IPS DF 19.7 (cell line): Measurements from ENCODE around the gene ARPC3.
"Not testable (repeated sequence)": the region's sequence is repeated elsewhere in the genome, so short reads cannot be mapped to it uniquely, and the experiment has no call there.

Experiments
- DNase-seq: peaks from one replicate; pipeline ENCODE4 v3.0.0-alpha.2; 2013; ENCODE audit warnings: low read depth, low spot score

The ARPC3 gene

DNA sequence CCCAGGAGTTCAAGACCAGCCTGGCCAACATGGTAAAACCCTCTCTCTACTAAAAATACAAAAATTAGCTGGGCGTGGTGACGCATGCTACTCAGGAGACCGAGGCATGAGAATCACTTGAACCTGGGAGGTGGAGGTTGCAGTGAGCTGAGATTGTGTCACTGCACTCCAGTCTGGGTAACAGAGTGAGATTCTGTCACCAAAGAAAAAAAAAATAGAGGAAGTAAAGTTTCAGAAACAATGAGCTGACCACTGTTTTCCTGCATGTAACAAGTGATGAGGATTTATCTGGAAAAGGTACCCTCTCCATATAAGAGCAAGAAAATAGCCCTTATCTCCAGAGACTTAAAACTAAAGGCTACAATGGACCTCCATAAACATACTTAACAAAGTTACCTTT is 33.0 kb downstream of the ARPC3 start:
- DNase-seq, result not testable (repeated sequence)

GRCh38 chr12:110410086-110410485 is 40.1 kb downstream of the ARPC3 start:
- DNase-seq, result not testable (repeated sequence)

DNA sequence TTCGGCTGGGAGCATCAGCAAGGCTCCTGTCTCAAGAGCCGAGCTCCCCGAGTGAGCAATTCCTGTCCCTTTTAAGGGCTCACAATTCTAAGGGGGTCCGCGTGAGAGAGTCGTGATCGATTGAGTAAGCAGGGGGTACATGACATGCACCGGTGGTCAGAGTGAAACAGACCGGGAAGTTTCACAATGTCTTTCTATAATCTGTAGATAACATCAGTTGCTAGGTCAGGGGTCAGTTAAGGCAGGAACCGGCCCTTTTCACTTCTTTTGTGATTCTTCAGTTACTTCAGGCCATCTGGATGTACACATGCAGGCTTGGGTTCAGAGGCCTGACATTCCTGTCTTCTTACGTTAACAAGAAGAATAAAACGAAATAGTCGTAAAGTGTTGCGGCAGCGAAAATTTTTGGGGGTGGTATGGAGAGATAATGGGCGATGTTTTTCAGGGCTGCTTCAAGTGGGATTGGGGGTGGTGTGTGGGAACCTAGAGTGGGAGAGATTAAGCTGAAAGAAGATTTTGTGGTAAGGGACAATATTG is 44.9 kb downstream of the ARPC3 start:
- not testable (repeated sequence) for DNase-seq

GRCh38 chr12:110403976-110404682 is 46.0 kb downstream of the ARPC3 start:
- no peak for DNase-seq

DNA sequence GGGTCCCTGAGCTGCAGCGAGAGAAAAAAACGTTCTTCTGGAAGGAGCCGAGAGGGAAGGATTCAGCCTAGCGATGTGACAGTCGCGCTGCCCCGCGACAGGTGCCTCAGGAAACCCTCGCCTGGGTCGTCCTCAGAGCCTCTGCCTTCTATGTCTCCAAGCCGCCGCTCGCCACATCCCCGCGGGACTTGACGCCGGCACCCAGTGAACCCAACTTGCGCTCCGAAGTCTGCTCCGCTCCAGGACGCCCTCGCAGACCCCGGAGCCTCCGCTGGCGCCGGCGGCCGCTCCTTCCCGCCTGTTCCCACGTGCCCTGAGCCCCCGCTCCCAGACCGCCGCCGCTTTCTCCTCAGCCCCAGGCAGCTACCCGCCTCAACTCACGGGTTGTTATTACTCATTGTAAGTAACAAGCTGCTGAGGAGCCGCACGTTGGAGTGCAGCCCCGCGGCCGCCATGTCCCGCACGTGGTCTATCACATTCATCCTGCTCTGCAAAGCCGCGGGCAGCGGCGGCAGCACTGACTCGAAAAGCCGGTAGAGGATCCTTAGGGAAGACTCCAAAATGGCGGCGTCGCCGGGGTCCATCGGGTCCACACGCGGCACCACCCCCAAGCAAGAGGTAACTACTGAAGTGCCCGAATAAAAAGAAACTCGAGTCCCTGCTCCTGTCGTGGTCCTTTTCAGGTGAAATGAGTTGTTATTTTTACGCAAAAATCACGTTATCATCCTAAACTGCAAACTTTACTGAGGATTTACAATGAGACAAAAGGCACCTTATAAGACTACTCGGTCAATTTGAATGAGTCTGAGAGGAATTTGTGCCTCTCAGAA is 46.8 kb downstream of the ARPC3 start, which contains the start of gene ANAPC7:
TSS of gene ANAPC7 (minus strand) at position 563 of the 830 bp plus-strand sequence. CDS start at position 482, 81 bp downstream.
- peak; percentile 72 for DNase-seq
